ENCODE results near the gene ST3GAL6.

The ST3GAL6 gene

DNA sequence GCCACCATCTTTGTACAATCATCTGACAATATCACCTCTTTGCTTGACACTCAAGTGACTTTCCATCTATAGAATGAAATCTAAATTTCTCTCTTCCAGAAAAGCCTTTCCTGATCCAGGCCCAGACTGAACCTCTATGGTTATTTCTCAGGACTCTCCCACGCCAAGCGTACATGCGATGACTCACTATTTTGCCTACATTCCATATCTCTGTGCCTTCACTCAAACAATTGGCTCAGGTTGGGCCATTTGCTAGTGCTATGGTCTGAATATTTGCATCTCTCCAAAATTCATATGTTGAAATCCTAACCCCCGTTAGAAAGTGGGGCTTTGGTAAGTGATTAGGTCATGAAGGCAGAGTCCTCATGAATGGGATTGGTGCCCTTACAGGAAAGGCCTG lies 43.9 kb downstream of the ST3GAL6 start:
- H3K4me3 ChIP-seq (ENCODE audit: low read depth, low read length) = no peak overlapping the region
- TF ChIP-seq, protein P1, sequence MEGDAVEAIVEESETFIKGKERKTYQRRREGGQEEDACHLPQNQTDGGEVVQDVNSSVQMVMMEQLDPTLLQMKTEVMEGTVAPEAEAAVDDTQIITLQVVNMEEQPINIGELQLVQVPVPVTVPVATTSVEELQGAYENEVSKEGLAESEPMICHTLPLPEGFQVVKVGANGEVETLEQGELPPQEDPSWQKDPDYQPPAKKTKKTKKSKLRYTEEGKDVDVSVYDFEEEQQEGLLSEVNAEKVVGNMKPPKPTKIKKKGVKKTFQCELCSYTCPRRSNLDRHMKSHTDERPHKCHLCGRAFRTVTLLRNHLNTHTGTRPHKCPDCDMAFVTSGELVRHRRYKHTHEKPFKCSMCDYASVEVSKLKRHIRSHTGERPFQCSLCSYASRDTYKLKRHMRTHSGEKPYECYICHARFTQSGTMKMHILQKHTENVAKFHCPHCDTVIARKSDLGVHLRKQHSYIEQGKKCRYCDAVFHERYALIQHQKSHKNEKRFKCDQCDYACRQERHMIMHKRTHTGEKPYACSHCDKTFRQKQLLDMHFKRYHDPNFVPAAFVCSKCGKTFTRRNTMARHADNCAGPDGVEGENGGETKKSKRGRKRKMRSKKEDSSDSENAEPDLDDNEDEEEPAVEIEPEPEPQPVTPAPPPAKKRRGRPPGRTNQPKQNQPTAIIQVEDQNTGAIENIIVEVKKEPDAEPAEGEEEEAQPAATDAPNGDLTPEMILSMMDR (IDR thresholded peaks at IDR 0.05; ENCODE audit: borderline replicate concordance, insufficient read depth, low read depth, low read length) = no peak

DNA sequence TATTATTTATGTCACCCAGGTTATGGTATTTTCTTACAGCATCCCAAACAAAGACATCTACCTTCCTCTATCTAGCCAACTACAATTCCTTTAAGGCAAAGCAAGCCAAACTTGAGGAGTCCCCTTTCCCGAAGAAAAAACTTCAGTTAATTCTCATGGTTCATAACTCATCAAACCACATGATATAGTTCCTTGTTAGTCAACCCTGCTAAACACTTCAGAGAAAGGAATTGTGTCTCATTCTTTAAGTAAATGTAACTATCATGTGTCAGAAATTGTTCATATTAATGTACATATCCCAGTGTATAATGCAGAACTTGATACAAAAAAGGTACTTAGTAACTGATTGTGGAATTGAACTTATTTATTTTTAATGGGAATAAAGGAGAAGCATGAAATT lies 44.4 kb downstream of the ST3GAL6 start:
- TF ChIP-seq, protein P1 (IDR thresholded peaks at IDR 0.05; ENCODE audit: borderline replicate concordance, insufficient read depth, low read depth, low read length) = no peak
- H3K4me3 ChIP-seq (ENCODE audit: low read depth, low read length) = no peak overlapping the region

GRCh38 chr3:98808071-98808470 lies 44.9 kb downstream of the ST3GAL6 start:
- no peak overlapping the region for H3K4me3 ChIP-seq (ENCODE audit: low read depth, low read length)
- TF ChIP-seq, protein P1 (IDR thresholded peaks at IDR 0.05; ENCODE audit: borderline replicate concordance, insufficient read depth, low read depth, low read length) = no peak

DNA sequence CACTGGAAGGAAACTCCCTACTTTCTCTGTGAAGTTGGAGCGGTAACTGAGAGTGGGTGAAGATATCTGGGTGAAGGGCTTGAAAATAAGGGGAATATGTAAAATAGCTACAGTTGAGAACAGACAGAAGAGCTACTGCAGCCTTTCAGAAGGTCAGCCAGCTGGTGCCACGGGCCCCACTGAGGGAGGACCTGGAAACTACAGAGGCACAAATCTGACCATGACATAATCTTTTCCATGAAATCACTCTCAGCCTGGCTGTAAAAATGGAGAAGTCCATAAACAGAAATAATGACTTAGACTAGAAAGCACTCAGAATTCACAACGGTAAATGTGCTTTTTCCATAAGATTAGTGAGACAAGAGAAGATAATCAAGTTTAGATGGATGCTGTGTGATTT lies 46.4 kb downstream of the ST3GAL6 start:
- H3K4me3 ChIP-seq (ENCODE audit: low read depth, low read length) = no peak overlapping the region

GRCh38 chr3:98811048-98811447 lies 47.9 kb downstream of the ST3GAL6 start:
- TF ChIP-seq, protein P1 (IDR thresholded peaks at IDR 0.05; ENCODE audit: borderline replicate concordance, insufficient read depth, low read depth, low read length) = no peak
- no peak overlapping the region for H3K4me3 ChIP-seq (ENCODE audit: low read depth, low read length)

More for the DNA sequence above, 46.4 kb downstream of the ST3GAL6 start:
- TF ChIP-seq, protein P1 (IDR thresholded peaks at IDR 0.05; ENCODE audit: borderline replicate concordance, insufficient read depth, low read depth, low read length) = no peak

GRCh38 chr3:98812851-98813374 lies 49.8 kb downstream of the ST3GAL6 start:
- TF ChIP-seq, protein P1 (IDR thresholded peaks at IDR 0.05; ENCODE audit: borderline replicate concordance, insufficient read depth, low read depth, low read length) = no peak; the same call in 1 of the 2 replicates
- H3K4me3 ChIP-seq (ENCODE audit: low read depth, low read length) = no peak overlapping the region

- TF ChIP-seq, protein P1 (IDR thresholded peaks at IDR 0.05; ENCODE audit: borderline replicate concordance, insufficient read depth, low read depth, low read length) = no peak
- no peak overlapping the region for H3K4me3 ChIP-seq (ENCODE audit: low read depth, low read length)
Observed at GRCh38 chr3:98814817-98815420, 51.8 kb downstream of the ST3GAL6 start.

All from GM12875 (cell line).